ENCODE data around the gene TFAP2A.

The TFAP2A gene

DNA sequence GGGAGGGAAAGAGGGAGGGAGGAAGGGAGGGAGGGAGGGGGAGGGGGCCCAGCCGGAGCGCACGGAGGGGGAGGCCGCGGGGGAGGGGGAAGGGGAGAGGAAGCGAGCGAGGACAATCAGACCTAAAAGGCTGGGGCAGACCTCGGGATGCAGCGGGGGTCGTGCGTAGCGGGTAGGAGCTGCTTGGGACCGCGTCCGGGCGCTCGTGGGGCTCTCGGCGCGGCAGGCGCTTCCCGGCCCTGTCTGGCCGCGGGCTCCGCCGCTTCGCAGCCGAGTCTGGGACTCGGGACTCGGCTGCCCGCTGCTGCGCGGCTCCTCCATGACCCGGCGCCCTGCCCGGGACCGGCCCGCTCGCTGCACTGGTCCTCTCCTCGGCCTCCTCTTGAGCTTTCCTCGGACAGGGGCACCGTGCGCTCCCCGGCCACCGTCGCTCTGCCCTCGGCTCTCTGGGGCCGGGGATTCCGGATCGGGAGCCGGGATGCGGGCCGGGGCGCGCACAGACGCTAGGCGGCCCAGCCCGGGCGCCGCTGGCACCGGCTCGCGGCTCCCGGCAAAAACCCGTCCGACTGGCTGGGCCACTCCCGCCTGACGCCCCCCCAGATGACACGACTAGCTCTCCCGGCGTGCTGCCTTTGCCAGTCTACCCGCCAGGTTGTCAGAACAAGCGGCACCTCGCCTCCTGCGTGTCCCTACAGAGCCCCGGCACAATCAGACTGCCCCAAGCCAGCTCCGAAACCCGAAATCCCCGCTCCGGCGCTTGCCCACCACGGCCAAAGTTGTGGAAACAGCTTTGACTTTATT lies 2.2 kb downstream of the TFAP2A start:
- peak in 3 of 6 experiments; percentile 34 to 44 (median 40) for DNase-seq

GRCh38 chr6:10411971-10412460 lies 2.9 kb downstream of the TFAP2A start:
- DNase-seq = peak in 5 of 6 experiments; percentile 19 to 49 (median 34)

GRCh38 chr6:10411131-10411970 lies 3.5 kb downstream of the TFAP2A start:
- DNase-seq = peak in 1 of 6 experiments; percentile 17

GRCh38 chr6:10410207-10411050 lies 4.4 kb downstream of the TFAP2A start:
- peak in 1 of 6 experiments; percentile 17 for DNase-seq

- no peak for DNase-seq
Measured at GRCh38 chr6:10409731-10410206, 5.1 kb downstream of the TFAP2A start.

GRCh38 chr6:10409233-10409721 lies 5.6 kb downstream of the TFAP2A start:
- no peak for DNase-seq

- DNase-seq = no peak
Measured at GRCh38 chr6:10408457-10408856, 6.4 kb downstream of the TFAP2A start.

DNA sequence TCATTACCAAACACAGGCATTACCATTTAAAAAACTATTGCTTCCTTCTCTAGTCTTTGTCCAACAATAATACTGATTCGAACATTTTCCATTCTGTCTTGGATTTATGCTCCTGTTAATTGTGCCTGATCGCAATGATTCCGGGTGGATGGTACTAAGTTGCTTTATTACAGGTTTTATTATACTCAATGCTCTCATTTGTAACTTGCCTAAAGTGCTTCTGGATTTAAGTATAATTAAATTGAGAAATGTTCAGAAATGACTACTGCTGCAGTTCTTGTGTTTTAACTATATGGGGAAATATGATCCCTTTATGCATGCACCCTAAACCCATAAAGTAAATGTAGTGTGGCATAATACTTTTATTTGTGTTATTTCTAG lies 7.2 kb downstream of the TFAP2A start:
- no peak for DNase-seq

DNA sequence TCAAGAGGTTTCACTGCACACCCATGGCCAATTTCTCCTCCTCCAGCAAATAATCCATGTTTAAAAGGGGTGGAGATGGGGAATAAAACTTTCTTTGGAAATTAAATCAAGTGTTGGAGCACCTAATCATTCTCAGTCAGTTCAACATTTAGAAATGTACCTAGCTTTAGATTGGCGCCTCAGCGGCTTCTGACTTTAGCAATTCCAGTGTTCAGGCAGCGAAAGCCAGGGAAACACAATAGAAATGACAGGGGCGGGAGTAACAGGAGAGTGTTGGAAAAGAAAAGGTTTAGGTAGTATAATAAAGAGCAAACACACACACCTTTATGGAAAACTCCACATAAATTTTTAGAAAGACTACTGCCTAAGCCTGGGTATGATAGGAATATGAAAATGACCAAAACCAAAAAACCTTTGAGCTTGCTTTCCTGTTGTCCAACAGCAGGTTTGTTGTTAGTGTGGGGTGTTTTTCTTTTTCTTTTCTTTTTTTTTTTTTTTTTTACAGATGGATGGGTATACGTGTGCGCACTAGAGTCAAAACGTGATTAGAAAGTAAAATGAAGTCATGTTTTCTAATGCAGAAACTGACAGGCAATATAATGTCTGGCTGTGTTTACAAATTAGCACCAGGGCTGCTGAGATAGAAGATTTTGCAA lies 7.7 kb downstream of the TFAP2A start:
- DNase-seq = no peak

DNA sequence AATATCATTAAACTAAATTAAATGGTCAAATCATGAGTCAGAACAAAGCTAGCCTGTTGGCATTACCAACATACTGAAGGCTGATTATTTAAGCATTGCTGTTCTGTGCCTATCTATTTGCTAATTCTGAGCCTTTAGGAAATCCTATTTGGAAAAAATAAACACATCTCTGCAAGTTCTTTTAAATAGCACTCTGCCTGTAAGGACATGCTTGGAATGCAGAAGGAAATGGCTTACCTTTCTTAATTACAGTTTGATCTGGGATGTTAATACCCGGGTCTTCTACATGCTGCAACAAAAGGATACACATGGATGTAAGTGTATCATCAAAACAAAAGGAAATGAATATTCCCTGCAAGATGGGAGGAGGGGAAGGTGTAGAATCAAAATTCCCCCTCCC lies 8.3 kb downstream of the TFAP2A start:
- DNase-seq = no peak

DNA sequence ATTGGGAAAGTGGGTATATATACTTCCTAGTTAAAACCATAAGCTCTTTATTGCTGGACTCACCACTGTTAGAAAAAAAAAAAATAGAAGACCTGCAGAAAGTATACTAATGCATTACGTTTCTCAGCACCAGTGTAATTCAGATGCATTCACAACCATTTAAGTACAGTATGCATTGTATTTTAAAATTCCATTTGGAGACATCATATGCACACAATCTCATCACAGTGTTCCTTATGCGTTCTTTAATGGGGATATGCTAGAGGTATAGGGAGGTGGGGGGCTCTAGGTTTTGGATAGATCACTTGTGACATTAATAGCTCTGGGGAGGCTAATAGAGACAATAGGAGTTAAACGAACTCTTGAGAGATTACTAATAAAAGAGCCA lies 9.4 kb downstream of the TFAP2A start:
- no peak for DNase-seq

GRCh38 chr6:10404799-10405512 lies 9.9 kb downstream of the TFAP2A start:
- no peak for DNase-seq

- peak; percentile 74 to 88 (median 78) for DNase-seq
Measured at GRCh38 chr6:10404107-10404798, 10.6 kb downstream of the TFAP2A start.

DNA sequence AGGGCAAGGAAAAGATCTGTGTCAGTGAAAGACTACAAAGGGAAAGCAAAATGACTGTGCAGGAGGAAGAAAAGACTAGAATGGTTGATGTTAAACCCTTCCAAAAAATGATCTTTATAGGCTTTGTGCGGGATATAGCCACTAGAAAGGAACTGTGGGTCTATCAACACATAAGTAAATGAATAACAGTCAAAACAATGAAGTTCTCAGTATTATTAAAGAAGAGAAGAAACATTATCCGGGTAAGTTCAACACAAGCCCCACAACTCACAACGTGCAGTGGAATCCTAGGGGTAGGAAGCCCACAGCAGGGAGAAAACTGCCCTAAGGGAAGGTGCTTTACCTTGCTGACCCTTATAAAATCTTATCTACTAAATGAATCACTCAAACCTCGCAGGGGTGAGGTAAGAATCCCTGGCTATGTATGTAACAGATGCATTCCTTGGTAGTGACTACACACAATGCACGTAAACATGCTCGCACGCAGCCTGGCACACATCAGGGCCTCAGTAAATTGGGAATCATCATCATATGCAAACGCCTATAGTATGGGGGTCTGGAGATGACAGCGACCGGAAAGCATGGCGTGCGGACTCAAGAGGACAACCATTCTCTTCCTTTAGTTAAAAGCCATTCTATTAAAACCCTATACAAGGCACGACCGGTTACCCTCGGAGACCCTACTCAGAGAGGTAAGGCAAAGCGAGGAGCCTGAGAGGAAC lies 11.3 kb downstream of the TFAP2A start:
- no peak for DNase-seq

- DNase-seq = no peak
Measured at GRCh38 chr6:10402648-10403311, 12.1 kb downstream of the TFAP2A start.

GRCh38 chr6:10401632-10402223 lies 13.1 kb downstream of the TFAP2A start:
- no peak for DNase-seq

DNA sequence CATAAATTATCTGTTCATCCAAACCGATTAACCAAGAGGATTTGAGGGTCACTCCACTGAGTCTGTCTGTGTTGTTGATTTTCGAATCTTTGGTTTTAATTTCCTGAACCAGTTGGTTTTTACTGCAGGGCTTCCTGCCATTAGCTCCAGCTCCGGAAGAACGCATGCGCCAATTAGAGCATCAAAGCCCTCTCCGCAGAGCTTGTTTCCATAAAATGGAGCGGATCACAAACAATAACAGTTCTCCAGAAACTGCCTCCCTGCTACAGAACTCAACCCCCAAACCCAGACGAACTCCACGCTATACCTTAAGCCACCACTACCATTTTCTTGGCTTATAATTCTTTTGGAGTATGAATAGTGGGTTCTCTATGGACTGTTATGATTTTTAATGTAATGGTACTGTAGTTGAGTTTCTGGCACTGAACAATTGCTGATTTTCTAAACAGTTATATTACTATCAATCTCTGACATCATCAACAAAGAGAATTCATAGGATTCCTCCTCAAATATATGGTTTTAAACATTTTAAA lies 13.8 kb downstream of the TFAP2A start:
- DNase-seq = no peak

GRCh38 chr6:10400330-10400729 lies 14.5 kb downstream of the TFAP2A start:
- no peak for DNase-seq

DNA sequence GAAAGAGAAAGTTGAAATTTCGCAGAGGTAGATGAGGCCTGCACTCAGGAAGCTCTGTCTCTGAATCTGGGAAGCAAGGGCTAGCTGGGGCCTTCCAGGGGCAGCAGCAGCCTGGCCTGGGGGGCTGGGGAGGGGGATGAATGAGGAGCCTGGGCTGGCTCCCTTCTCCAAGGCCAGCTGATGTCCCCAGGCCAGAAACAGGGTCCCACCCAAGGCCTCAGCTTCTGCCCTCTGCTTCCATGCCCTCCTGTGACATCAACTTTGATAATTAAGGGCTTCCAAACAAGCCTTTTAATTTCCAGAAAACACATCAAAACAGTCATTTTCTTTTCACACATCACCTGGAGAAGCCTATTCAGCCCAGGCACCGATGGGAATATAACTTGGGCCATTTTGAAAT lies 15.4 kb downstream of the TFAP2A start:
- no peak for DNase-seq
